Measurements from ENCODE around the gene DCST1. TPM values are rescaled to one million over a fixed set of nuclear protein-coding genes. Genes with fewer than 3 reads are reported as not detected.

Gene DCST1
- polyA plus RNA-seq, 3 donors, result 0.05 TPM; not detected in 2

DNA sequence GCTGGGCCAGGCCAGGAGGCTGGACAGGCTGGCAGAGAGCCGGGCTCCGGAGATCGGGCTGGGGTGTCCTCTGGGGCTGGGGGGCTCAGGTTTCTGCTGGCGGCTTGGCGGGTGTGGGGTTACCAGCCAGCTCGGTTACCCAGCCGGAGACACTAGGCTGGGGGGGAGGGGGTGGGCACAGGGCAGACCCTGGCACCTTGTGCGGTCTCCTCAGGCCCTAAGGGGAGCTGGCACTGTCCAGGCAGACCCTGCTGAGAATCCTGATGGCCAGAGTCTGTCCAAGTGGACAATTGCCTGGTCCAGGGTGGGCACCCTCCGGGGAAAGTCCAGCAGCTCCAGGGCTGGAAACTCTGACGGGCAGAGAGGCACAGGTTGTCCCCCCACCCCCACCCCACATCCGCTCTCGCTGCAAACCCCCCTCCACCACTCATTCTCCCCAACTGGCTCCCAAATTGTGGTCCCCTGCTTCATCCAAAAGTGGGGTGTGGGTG, 24.4 kb upstream of the DCST1 start:
- no peak for DNase-seq
- intact Hi-C loops (cut with micrococcal nuclease), result loop anchor here (5.0 kb wide), 2 partner anchors 37 to 43 kb away; partner anchors contain the start of genes ADAM15 (in 1 of the 2), CKS1B (in 1 of the 2) and SHC1 (in 1 of the 2)
- 71% methylated on average over 9 of the region's 12 CpGs for WGBS (ENCODE audit: insufficient coverage)
- Histone ChIP-seq H3K4me3 (replicated peaks in 1 of 3; ENCODE audit: low read depth in 2 of 3, low read length in 3 of 3) (peak overlapping the region; percentile 89 to 100 (median 93)), H3K36me3 (replicated peaks in 1 of 2; ENCODE audit: control insufficient read depth in 1 of 2, insufficient read depth in 2 of 2, low read length in 2 of 2) (peaks cover 7 to 16% of the 10 kb centered on the region in 2 donors), H3K9ac (ENCODE audit: insufficient read depth, low read length, poor library complexity, severe bottlenecking) (peak overlapping the region; percentile 79), H3K27ac (ENCODE audit: low read depth in 1 of 2, low read length in 2 of 2) (peak overlapping the region; percentile 91 to 99), H3K4me1 (ENCODE audit: control insufficient read depth in 1 of 2, insufficient read depth in 2 of 2, low read length in 2 of 2) (peaks cover 86 to 100% of the 10 kb centered on the region in 2 donors), H3K79me2 (ENCODE audit: insufficient read depth, low read length) (peaks cover 100% of the 10 kb centered on the region), H2AFZ (ENCODE audit: insufficient read depth, low read depth, low read length, poor library complexity, severe bottlenecking) (no peak overlapping the region), H3K9me3 (replicated peaks in 1 of 2; ENCODE audit: control insufficient read depth in 1 of 2, insufficient read depth in 1 of 2, low read length in 2 of 2) (no peaks in the 10 kb centered on the region), H3K4me2 (replicated peaks; ENCODE audit: extremely low read depth, low read length, poor library complexity, severe bottlenecking) (peak overlapping the region; percentile 100), H4K20me1 (ENCODE audit: insufficient read depth, low read length) (peaks cover 69% of the 10 kb centered on the region), H3K27me3 (ENCODE audit: control insufficient read depth in 2 of 2, insufficient read depth in 2 of 2, low read length in 2 of 2) (no peaks in the 10 kb centered on the region)
- peak overlapping the region; percentile 86 to 96 (median 94) for H3K27ac Mint-ChIP-seq
- H3K36me3 Mint-ChIP-seq, result peaks cover 13 to 35% of the 10 kb centered on the region in 2 donors
- no peaks in the 10 kb centered on the region for H3K27me3 Mint-ChIP-seq (ENCODE audit: low read depth in 3 of 3)
- no peaks in the 10 kb centered on the region for H3K9me3 Mint-ChIP-seq
- TF ChIP-seq, protein P1, sequence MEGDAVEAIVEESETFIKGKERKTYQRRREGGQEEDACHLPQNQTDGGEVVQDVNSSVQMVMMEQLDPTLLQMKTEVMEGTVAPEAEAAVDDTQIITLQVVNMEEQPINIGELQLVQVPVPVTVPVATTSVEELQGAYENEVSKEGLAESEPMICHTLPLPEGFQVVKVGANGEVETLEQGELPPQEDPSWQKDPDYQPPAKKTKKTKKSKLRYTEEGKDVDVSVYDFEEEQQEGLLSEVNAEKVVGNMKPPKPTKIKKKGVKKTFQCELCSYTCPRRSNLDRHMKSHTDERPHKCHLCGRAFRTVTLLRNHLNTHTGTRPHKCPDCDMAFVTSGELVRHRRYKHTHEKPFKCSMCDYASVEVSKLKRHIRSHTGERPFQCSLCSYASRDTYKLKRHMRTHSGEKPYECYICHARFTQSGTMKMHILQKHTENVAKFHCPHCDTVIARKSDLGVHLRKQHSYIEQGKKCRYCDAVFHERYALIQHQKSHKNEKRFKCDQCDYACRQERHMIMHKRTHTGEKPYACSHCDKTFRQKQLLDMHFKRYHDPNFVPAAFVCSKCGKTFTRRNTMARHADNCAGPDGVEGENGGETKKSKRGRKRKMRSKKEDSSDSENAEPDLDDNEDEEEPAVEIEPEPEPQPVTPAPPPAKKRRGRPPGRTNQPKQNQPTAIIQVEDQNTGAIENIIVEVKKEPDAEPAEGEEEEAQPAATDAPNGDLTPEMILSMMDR (IDR thresholded peaks at IDR 0.05), result no peak
- peak overlapping the region; percentile 91 to 98 for H3K4me3 Mint-ChIP-seq
- H3K4me1 Mint-ChIP-seq, result peaks cover 80% of the 10 kb centered on the region

DNA sequence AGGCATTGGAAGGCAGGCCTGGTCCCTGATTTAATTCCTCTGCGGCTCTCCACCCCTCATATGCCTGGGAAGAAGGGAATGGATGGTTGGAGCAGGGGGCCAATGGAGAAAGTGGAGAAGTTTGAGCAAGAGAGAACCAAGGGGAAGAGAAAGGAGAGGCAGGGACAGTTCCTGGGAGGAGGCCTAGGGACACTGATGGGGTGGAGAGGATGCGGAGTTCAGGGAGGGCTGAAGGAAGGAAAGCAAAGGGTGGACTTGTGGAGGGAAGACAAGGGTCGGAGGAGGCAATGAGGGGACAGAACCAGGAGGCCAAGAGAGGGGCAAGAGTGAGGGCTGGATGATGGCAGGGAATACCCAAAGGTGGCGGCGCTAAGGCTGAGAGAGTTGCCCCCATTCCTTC, 23.9 kb upstream of the DCST1 start:
- Mint-ChIP-seq H3K27me3 (ENCODE audit: low read depth in 3 of 3) (no peaks in the 10 kb centered on the region), H3K9me3 (no peaks in the 10 kb centered on the region), H3K27ac (peak overlapping the region; percentile 81 to 96 (median 94)), H3K4me1 (peaks cover 78% of the 10 kb centered on the region), H3K4me3 (peak overlapping the region; percentile 91 to 98), H3K36me3 (peaks cover 18 to 40% of the 10 kb centered on the region in 2 donors)
- peaks cover 11 to 20% of the 10 kb centered on the region in 2 donors for H3K36me3 ChIP-seq (replicated peaks in 1 of 2; ENCODE audit: control insufficient read depth in 1 of 2, insufficient read depth in 2 of 2, low read length in 2 of 2)
- intact Hi-C loops (cut with micrococcal nuclease), result loop anchor here (5.0 kb wide), 2 partner anchors 37 to 43 kb away; partner anchors contain the start of genes ADAM15 (in 1 of the 2), CKS1B (in 1 of the 2) and SHC1 (in 1 of the 2)
- DNase-seq, result no peak
- 17% methylated on average over 2 of the region's 5 CpGs for WGBS (ENCODE audit: insufficient coverage)
- peaks cover 86 to 100% of the 10 kb centered on the region in 2 donors for H3K4me1 ChIP-seq (ENCODE audit: control insufficient read depth in 1 of 2, insufficient read depth in 2 of 2, low read length in 2 of 2)
- H3K79me2 ChIP-seq (ENCODE audit: insufficient read depth, low read length), result peaks cover 100% of the 10 kb centered on the region
- peak overlapping the region; percentile 100 for H3K4me2 ChIP-seq (replicated peaks; ENCODE audit: extremely low read depth, low read length, poor library complexity, severe bottlenecking)
- TF ChIP-seq, protein P1 (IDR thresholded peaks at IDR 0.05), result no peak
- H3K27me3 ChIP-seq (ENCODE audit: control insufficient read depth in 2 of 2, insufficient read depth in 2 of 2, low read length in 2 of 2), result no peaks in the 10 kb centered on the region
- peak overlapping the region; percentile 89 to 100 (median 93) for H3K4me3 ChIP-seq (replicated peaks in 1 of 3; ENCODE audit: low read depth in 2 of 3, low read length in 3 of 3)
- H3K9me3 ChIP-seq (replicated peaks in 1 of 2; ENCODE audit: control insufficient read depth in 1 of 2, insufficient read depth in 1 of 2, low read length in 2 of 2), result no peaks in the 10 kb centered on the region
- peak overlapping the region; percentile 79 for H3K9ac ChIP-seq (ENCODE audit: insufficient read depth, low read length, poor library complexity, severe bottlenecking)
- peaks cover 74% of the 10 kb centered on the region for H4K20me1 ChIP-seq (ENCODE audit: insufficient read depth, low read length)
- H3K27ac ChIP-seq (ENCODE audit: low read depth in 1 of 2, low read length in 2 of 2), result peak overlapping the region; percentile 91 to 99
- no peak overlapping the region for H2AFZ ChIP-seq (ENCODE audit: insufficient read depth, low read depth, low read length, poor library complexity, severe bottlenecking)

Measured in CD14-positive monocyte (primary cell).